Natural killer cell (primary cell): ENCODE data around the gene UNC93A. TPM values are rescaled to one million over a fixed set of nuclear protein-coding genes. Genes with fewer than 3 reads are reported as not detected.

Source experiments
- ATAC-seq, 3 donors: fragments of 150-1000 bp in 2 of 3; fragments of 200-7000 bp in 1 of 3; cut with Tn5 transposase; 1 replicate in 1 of 3; 2 replicates in 2 of 3; pipeline ENCODE4 v1.10.0; 2021; ENCODE audit warnings: mild to moderate bottlenecking in 2 of 3, moderate library complexity in 2 of 3
- DNase-seq, 2 donors: peaks; one replicate each; pipeline versions ENCODE4 v3.0.0 to v3.0.0-alpha.2; 2013 to 2021; ENCODE audit warnings: mixed read lengths in 1 of 2
- H3K27ac ChIP-seq: one replicate; pipeline ENCODE4 v1.5.1; 2013; ENCODE audit warnings: mild to moderate bottlenecking, low read length
- H3K27me3 ChIP-seq: one replicate; pipeline ENCODE4 v1.6.1; 2013; ENCODE audit warnings: low read length; ENCODE audit not compliant: control insufficient read depth, insufficient read depth
- H3K36me3 ChIP-seq: one replicate; pipeline ENCODE4 v1.6.1; 2013; ENCODE audit warnings: low read length; ENCODE audit not compliant: control insufficient read depth, insufficient read depth
- H3K4me1 ChIP-seq: one replicate; pipeline ENCODE4 v1.6.1; 2013; ENCODE audit warnings: low read length; ENCODE audit not compliant: control insufficient read depth, insufficient read depth
- H3K4me3 ChIP-seq: one replicate; pipeline ENCODE4 v1.5.1; 2013; ENCODE audit warnings: low read length
- H3K9me3 ChIP-seq: one replicate; pipeline ENCODE4 v1.6.1; 2013; ENCODE audit warnings: low read length; ENCODE audit not compliant: control insufficient read depth, insufficient read depth
- H3K27ac Mint-ChIP-seq, 2 donors: one replicate each; pipeline ENCODE4 v1.8.0; 2022; ENCODE audit warnings: mild to moderate bottlenecking in 2 of 2, mixed read lengths in 2 of 2, moderate library complexity in 1 of 2
- H3K27me3 Mint-ChIP-seq, 2 donors: one replicate each; pipeline ENCODE4 v1.8.0; 2022; ENCODE audit warnings: low read depth in 2 of 2, mixed read lengths in 2 of 2
- H3K36me3 Mint-ChIP-seq: one replicate; pipeline ENCODE4 v1.8.0; 2022; ENCODE audit warnings: mixed read lengths
- H3K4me1 Mint-ChIP-seq, 2 donors: one replicate each; pipeline ENCODE4 v1.8.0; 2022; ENCODE audit warnings: mixed read lengths in 2 of 2
- H3K4me3 Mint-ChIP-seq: one replicate; pipeline ENCODE4 v1.8.0; 2022; ENCODE audit warnings: mild to moderate bottlenecking, moderate library complexity, mixed read lengths
- H3K9me3 Mint-ChIP-seq, 2 donors: one replicate each; pipeline ENCODE4 v1.8.0; 2022; ENCODE audit warnings: mixed read lengths in 2 of 2
- CTCF ChIP-seq: fragments of 200-600 bp; IDR thresholded peaks from one replicate; pipeline ENCODE4 v1.8.0; 2022; ENCODE audit warnings: antibody characterized with exemption
- WGBS: methylation state at CpG from one replicate; pipeline ENCODE4 v1.1.7; 2013; ENCODE audit warnings: missing lambda C conversion rate; ENCODE audit not compliant: insufficient coverage; 5-methylcytosine and 5-hydroxymethylcytosine counted together
- intact Hi-C: fragments of 100-400 bp; cut with micrococcal nuclease; formaldehyde crosslinking; loops from one replicate; pipeline ENCODE4 v1.14.2; 2022
- total RNA-seq, 4 donors: library from RNA; stranded (reverse); fragments of 120-200 nt in 1 of 4; gene quantifications; one replicate each; pipeline versions ENCODE4 v1.2.3 to v1.2.4, GENCODE V29; 2013 to 2022

Gene UNC93A
- total RNA-seq, 3 donors from 2014 or later (not counting 1 experiment from before 2014, with no cell fraction given): not detected

GRCh38 chr6:167293088-167293589 lies 2.0 kb downstream of the UNC93A start:
- ATAC-seq: no peak
- no peaks in the 10 kb centered on the region for H3K27me3 ChIP-seq
- no peak for DNase-seq
- Mint-ChIP-seq H3K36me3 (no peaks in the 10 kb centered on the region), H3K4me3 (no peak overlapping the region), H3K27me3 (peaks cover 0 to 7% of the 10 kb centered on the region in 2 donors), H3K4me1 (no peaks in the 10 kb centered on the region), H3K9me3 (no peaks in the 10 kb centered on the region), H3K27ac (no peak overlapping the region)
- H3K27ac ChIP-seq: no peak overlapping the region
- no peaks in the 10 kb centered on the region for H3K4me1 ChIP-seq
- WGBS: 83% methylated on average over 10 of the region's 10 CpGs
- TF ChIP-seq CTCF: no peak
- H3K9me3 ChIP-seq: no peaks in the 10 kb centered on the region
- H3K36me3 ChIP-seq: no peaks in the 10 kb centered on the region
- no peak overlapping the region for H3K4me3 ChIP-seq
- intact Hi-C loops: loop anchor here (5.0 kb wide), 1 partner anchor 516 kb away; no protein-coding TSS in a partner anchor

GRCh38 chr6:167293590-167294091 lies 2.5 kb downstream of the UNC93A start:
- Mint-ChIP-seq H3K4me1 (no peaks in the 10 kb centered on the region), H3K4me3 (no peak overlapping the region), H3K27me3 (peaks cover 0 to 7% of the 10 kb centered on the region in 2 donors), H3K9me3 (no peaks in the 10 kb centered on the region), H3K27ac (no peak overlapping the region), H3K36me3 (no peaks in the 10 kb centered on the region)
- intact Hi-C loops: loop anchor here (5.0 kb wide), 1 partner anchor 516 kb away; no protein-coding TSS in a partner anchor
- Histone ChIP-seq H3K4me1 (no peaks in the 10 kb centered on the region), H3K27ac (no peak overlapping the region), H3K36me3 (no peaks in the 10 kb centered on the region), H3K27me3 (no peaks in the 10 kb centered on the region), H3K4me3 (no peak overlapping the region), H3K9me3 (no peaks in the 10 kb centered on the region)
- TF ChIP-seq CTCF: no peak
- whole genome bisulfite sequencing: 88% methylated on average over 13 of the region's 13 CpGs
- DNase-seq: no peak
- ATAC-seq: no peak

GRCh38 chr6:167294241-167294640 lies 3.1 kb downstream of the UNC93A start:
- Histone ChIP-seq H3K9me3 (no peaks in the 10 kb centered on the region), H3K4me1 (no peaks in the 10 kb centered on the region), H3K4me3 (no peak overlapping the region), H3K36me3 (no peaks in the 10 kb centered on the region), H3K27ac (no peak overlapping the region), H3K27me3 (no peaks in the 10 kb centered on the region)
- ATAC-seq (no peak), DNase-seq (no peak)
- no peak for TF ChIP-seq CTCF
- Mint-ChIP-seq H3K36me3 (no peaks in the 10 kb centered on the region), H3K27ac (no peak overlapping the region), H3K4me3 (no peak overlapping the region), H3K4me1 (no peaks in the 10 kb centered on the region), H3K9me3 (no peaks in the 10 kb centered on the region), H3K27me3 (peaks cover 0 to 5% of the 10 kb centered on the region in 2 donors)
- 91% methylated on average over 12 of the region's 12 CpGs for WGBS
- intact Hi-C loops: loop anchor here (5.0 kb wide), 1 partner anchor 517 kb away; no protein-coding TSS in a partner anchor
